Right lobe of liver (tissue), 6 donors: Measurements from ENCODE around the gene DLGAP4. TPM values are rescaled to one million over a fixed set of nuclear protein-coding genes. Genes with fewer than 3 reads are reported as not detected.

ENCODE experiments used
- ATAC-seq, 4 donors: fragments of 200-7000 bp; cut with Tn5 transposase; one replicate each; pipeline ENCODE4 v1.9.1; 2020; ENCODE audit warnings: mild to moderate bottlenecking in 4 of 4, moderate library complexity in 4 of 4
- DNase-seq, 3 donors: peaks; one replicate each; pipeline ENCODE4 v3.0.0-alpha.2; 2020
- H3K27ac ChIP-seq, 3 donors: fragments of 200-600 bp; one replicate each; pipeline ENCODE4 v1.8.0; 2022
- H3K27me3 ChIP-seq, 2 donors: fragments of 200-600 bp; one replicate each; pipeline ENCODE4 v1.8.0; 2022
- H3K36me3 ChIP-seq, 4 donors: fragments of 200-600 bp; sonication (generic) in 1 of 4; one replicate each; pipeline versions ENCODE4 v1.5.1 to v1.8.0; 2017 to 2022; ENCODE audit warnings: control low read depth in 1 of 4
- H3K4me1 ChIP-seq, 4 donors: fragments of 200-600 bp; sonication (generic) in 1 of 4; one replicate each; pipeline versions ENCODE4 v1.5.1 to v1.8.0; 2017 to 2022; ENCODE audit warnings: control low read depth in 1 of 4
- H3K4me3 ChIP-seq, 3 donors: fragments of 200-600 bp; one replicate each; pipeline ENCODE4 v1.8.0; 2022
- H3K9me3 ChIP-seq, 4 donors: fragments of 200-600 bp; sonication (generic) in 1 of 4; one replicate each; pipeline versions ENCODE4 v1.5.1 to v1.8.0; 2017 to 2022; ENCODE audit warnings: control low read depth in 1 of 4
- CTCF ChIP-seq, 4 donors: fragments of 200-600 bp in 3 of 4; fragments of 450-650 bp in 1 of 4; IDR thresholded peaks; one replicate each; pipeline versions ENCODE4 v1.5.1 to v1.8.0; 2016 to 2022; ENCODE audit warnings: antibody characterized with exemption in 4 of 4, mild to moderate bottlenecking in 2 of 4
- POLR2A ChIP-seq: fragments of 450-650 bp; IDR thresholded peaks from one replicate; pipeline ENCODE4 v1.6.1; 2017; ENCODE audit warnings: antibody characterized with exemption, mild to moderate bottlenecking
- WGBS: methylation state at CpG from one replicate; pipeline ENCODE4 v1.1.6; 2018; ENCODE audit warnings: low coverage, low lambda C conversion rate; ENCODE audit not compliant: insufficient coverage; ENCODE audit errors: missing lambda C conversion rate; 5-methylcytosine and 5-hydroxymethylcytosine counted together
- intact Hi-C, 2 donors: fragments of 100-400 bp; cut with DNase I; formaldehyde crosslinking; loops; one replicate each; pipeline versions ENCODE4 v1.11.2 to v1.14.1; 2022
- total RNA-seq, 6 experiments: library from RNA; depleted of rRNA in 2 of 6; stranded (reverse); fragments of >200 nt in 2 of 6; fragmentation: NEBNext Ultra II Directional in 3 of 6; extraction: Animal tissue kit (Norgen Biotek cat#: 25700) in 3 of 6; gene quantifications; one replicate each; pipeline versions ENCODE4 v1.1.0 to v1.2.4, GENCODE V29; 2016 to 2023
- donor health status: DM: no; HTN: yes; CAD: no.
- donor health status: DM: no; HTN: no; CAD: no.
- donor health status: DM: no; HTN: no; CAD: no.
- donor health status: DM: no; HTN: yes; CAD: no.
- donor health status: DM: no; HTN: yes; CAD: no.

DLGAP4 gene
- total RNA-seq, 6 experiments from 2014 or later, result 15.5 to 35.1 (median 23.2) TPM

DNA sequence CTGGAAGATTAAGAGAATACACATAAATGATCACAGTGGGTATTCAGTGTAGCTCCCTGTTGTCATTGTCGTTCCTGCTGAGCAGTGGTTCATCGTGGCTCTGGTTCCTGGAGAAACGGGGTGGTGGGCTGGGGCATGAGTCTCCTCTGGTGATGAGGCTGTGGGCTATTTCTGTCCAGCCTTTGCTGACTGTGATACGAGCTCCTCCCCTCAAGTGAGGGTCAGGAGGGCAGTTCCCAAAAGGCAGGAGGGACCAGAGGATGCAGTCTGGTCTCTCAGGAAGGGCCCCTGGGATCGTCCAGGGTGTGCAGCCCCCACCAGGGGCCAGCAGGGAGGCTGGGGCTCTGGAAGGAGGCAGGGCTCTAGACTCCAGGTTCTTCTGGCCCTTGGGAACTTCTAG lies 31.1 kb upstream of the DLGAP4 start:
- 20% methylated on average over 1 of the region's 5 CpGs for WGBS
- Histone ChIP-seq H3K9me3 (no peaks in the 10 kb centered on the region), H3K4me3 (no peak overlapping the region), H3K4me1 (no peaks in the 10 kb centered on the region), H3K36me3 (no peaks in the 10 kb centered on the region), H3K27me3 (no peaks in the 10 kb centered on the region), H3K27ac (no peak overlapping the region)
- TF ChIP-seq CTCF (IDR thresholded peaks at IDR 0.05), result no peak
- TF ChIP-seq POLR2A, result no peak
- ATAC-seq (no peak), DNase-seq (no peak)
- intact Hi-C loops, result no loop called here

GRCh38 chr20:36275441-36276189 lies 30.5 kb upstream of the DLGAP4 start:
- Histone ChIP-seq H3K9me3 (no peaks in the 10 kb centered on the region), H3K4me1 (no peaks in the 10 kb centered on the region), H3K4me3 (no peak overlapping the region), H3K36me3 (no peaks in the 10 kb centered on the region), H3K27me3 (no peaks in the 10 kb centered on the region), H3K27ac (no peak overlapping the region)
- ATAC-seq (peak in 1 of 4 donors; percentile 18), DNase-seq (no peak)
- WGBS, result 0% methylated on average over 1 of the region's 12 CpGs
- TF ChIP-seq POLR2A (no peak), CTCF (IDR thresholded peaks at IDR 0.05) (no peak)
- intact Hi-C loops, result no loop called here

DNA sequence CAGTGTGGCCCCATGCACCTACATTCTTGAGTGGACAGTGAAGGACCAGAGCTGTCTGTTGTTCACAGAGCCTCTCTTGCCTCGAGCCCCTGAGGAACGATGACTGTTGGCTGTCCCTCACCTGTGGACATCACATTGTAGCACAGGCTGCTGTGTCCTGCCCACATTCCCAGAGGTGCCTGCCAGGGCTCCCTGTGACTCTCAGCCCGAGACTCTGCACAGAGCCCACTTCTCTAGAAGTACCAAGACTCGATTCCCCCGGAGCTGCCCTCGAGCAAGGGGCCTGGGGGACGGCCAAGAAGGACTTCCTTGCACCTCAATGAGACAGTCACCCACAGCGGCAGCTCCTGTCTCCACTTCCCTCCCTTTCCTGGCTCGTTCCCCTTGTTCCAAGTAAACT lies 28.6 kb upstream of the DLGAP4 start:
- H3K4me3 ChIP-seq, result no peak overlapping the region

GRCh38 chr20:36279362-36279761 lies 26.8 kb upstream of the DLGAP4 start:
- intact Hi-C loops, result no loop called here
- ATAC-seq (no peak), DNase-seq (no peak)
- Histone ChIP-seq H3K4me3 (no peak overlapping the region), H3K27ac (no peak overlapping the region), H3K27me3 (no peaks in the 10 kb centered on the region), H3K9me3 (no peaks in the 10 kb centered on the region), H3K4me1 (no peaks in the 10 kb centered on the region), H3K36me3 (no peaks in the 10 kb centered on the region)
- 66% methylated on average over 4 of the region's 5 CpGs for WGBS
- TF ChIP-seq POLR2A, result no peak
- TF ChIP-seq CTCF (IDR thresholded peaks at IDR 0.05), result no peak

More for the DNA sequence above, 28.6 kb upstream of the DLGAP4 start:
- DNase-seq (no peak), ATAC-seq (no peak)
- no peak overlapping the region for H3K27ac ChIP-seq
- no peaks in the 10 kb centered on the region for H3K4me1 ChIP-seq
- no peak for TF ChIP-seq CTCF (IDR thresholded peaks at IDR 0.05)
- TF ChIP-seq POLR2A, result no peak
- no peaks in the 10 kb centered on the region for H3K9me3 ChIP-seq
- H3K27me3 ChIP-seq, result no peaks in the 10 kb centered on the region
- no peaks in the 10 kb centered on the region for H3K36me3 ChIP-seq
- WGBS, result 17% methylated on average over 6 of the region's 9 CpGs
- intact Hi-C loops, result no loop called here
